GM18498 (cell line): ENCODE data around the gene PRAMEF20.
"Not testable (repeated sequence)": the region's sequence is repeated elsewhere in the genome, so short reads cannot be mapped to it uniquely, and the experiment has no call there.

Source experiments
- ATAC-seq: cut with Tn5 transposase; IDR thresholded peaks from one replicate; pipeline ENCODE4 v1.9.1; 2021; ENCODE audit warnings: mild to moderate bottlenecking, moderate library complexity; ENCODE audit not compliant: unreplicated experiment

PRAMEF20 gene

GRCh38 chr1:13410150-13410549, at the start of gene PRAMEF20:
TSS of gene PRAMEF20 (plus strand) at chr1:13410450. CDS start at chr1:13416355, 5,905 bp downstream.
- not testable (repeated sequence) for ATAC-seq

GRCh38 chr1:13362364-13362763, 47.9 kb upstream of the PRAMEF20 start:
- ATAC-seq = not testable (repeated sequence)

DNA sequence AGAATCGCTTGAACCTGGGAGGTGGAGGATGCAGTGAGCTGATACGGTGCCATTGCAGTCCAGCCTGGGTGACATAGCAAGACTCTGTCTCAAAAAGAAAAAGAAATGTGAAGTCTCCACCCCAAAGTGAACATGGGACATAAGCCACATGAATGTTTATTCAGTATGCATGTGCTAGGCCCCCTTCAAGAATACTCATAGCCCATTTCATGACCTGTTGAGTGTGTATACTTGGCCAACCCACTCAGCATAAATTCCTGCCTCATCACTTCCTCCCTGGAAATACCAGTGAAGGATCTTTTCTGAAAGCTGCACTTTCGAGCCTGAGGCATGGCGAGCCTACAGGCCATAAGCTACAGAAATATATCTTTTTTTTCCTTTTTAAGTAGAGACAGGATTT, 45.3 kb upstream of the PRAMEF20 start:
- ATAC-seq = not testable (repeated sequence)

GRCh38 chr1:13366536-13366935, 43.7 kb upstream of the PRAMEF20 start:
- ATAC-seq = not testable (repeated sequence)

DNA sequence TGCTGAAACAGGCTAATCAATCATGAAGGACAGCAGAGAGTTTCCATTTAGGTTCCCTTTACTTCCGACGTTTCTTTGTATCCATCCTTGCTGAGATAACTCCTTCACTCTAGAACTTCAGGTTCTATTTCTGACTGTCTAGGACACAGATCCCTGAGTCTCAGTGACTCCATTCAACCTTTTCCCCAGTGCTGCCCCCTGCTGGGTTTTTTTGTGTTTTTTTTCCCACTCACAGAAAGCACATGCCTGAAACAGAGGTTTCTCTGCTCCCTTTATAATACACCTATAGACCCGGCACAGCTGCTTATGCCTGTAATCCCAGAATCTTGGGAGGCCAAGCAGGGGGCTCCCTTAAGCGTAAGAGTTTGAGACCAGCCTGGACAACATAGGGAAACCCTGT, 41.7 kb upstream of the PRAMEF20 start:
- not testable (repeated sequence) for ATAC-seq

GRCh38 chr1:13378983-13379382, 31.3 kb upstream of the PRAMEF20 start:
- ATAC-seq = not testable (repeated sequence)

DNA sequence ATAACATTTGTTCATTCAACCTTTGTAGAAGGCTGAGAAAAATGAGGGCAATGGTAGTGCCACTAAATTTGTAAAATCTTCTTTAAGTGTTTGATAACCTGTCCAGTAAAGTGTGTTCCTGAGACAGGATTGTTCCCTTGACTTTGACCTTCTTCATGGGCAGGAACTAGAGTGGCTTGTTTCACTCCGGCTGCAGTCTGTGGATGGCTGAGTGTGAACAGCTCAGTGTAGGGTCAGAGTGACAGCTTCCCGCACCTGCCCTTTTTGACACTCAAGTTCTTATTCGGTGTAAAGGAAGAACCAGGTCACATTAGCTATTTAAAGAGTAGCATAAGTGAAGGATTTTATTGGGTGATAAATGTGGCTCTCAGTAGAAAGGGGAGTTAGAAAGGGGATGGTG, 29.9 kb upstream of the PRAMEF20 start:
- ATAC-seq = not testable (repeated sequence)

GRCh38 chr1:13389332-13389731, 20.9 kb upstream of the PRAMEF20 start, which contains the start of gene PRAMEF17:
TSS of gene PRAMEF17 (plus strand) at chr1:13389632. CDS start at chr1:13389658, 26 bp downstream.
- not testable (repeated sequence) for ATAC-seq

- ATAC-seq = not testable (repeated sequence)
These were observed 17.2 kb upstream of the PRAMEF20 start for GRCh38 chr1:13393004-13393403.

GRCh38 chr1:13394761-13395160, 15.5 kb upstream of the PRAMEF20 start:
- ATAC-seq = not testable (repeated sequence)

DNA sequence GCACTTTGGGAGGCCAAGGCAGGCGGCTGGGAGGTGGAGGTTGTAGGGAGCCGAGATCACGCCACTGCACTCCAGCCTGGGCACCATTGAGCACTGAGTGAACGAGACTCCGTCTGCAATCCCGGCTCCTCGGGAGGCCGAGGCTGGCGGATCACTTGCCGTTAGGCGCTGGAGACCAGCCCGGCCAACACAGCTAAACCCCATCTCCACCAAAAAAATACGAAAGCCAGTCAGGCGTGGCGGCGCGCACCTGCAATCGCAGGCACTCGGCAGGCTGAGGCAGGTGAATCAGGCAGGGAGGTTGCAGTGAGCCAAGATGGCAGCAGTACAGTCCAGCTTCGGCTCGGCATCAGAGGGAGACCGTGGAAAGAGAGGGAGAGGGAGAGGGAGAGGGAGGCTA, 14.9 kb upstream of the PRAMEF20 start:
- not testable (repeated sequence) for ATAC-seq

GRCh38 chr1:13407811-13408210, 2.4 kb upstream of the PRAMEF20 start:
- no peak for ATAC-seq

DNA sequence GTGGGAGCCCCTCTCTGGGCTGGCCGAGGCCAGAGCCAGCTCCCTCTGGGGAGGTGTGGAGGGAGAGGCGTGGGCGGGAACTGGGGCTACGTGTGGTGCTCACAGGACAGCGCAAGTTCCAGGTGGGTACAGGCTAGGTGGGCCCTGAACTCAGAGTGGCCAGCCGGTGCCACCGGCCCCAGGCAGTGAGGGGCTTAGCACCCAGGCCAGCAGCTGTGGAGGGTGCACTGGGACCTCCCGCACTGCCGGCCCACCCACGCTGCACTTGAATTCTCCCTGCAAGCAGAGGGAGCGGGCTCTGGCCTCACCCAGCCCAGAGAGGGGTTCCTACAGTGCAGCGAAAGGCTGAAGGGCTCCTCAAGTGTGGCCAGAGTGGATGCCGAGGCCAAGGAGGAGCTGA, 20.2 kb downstream of the PRAMEF20 start:
- no peak for ATAC-seq

- ATAC-seq = no peak
These were observed 22.0 kb downstream of the PRAMEF20 start for GRCh38 chr1:13432251-13432650.

- ATAC-seq = not testable (repeated sequence)
These were observed 23.6 kb downstream of the PRAMEF20 start for GRCh38 chr1:13433694-13434358.

- ATAC-seq = no peak
These were observed 25.2 kb downstream of the PRAMEF20 start for GRCh38 chr1:13435458-13435857.

DNA sequence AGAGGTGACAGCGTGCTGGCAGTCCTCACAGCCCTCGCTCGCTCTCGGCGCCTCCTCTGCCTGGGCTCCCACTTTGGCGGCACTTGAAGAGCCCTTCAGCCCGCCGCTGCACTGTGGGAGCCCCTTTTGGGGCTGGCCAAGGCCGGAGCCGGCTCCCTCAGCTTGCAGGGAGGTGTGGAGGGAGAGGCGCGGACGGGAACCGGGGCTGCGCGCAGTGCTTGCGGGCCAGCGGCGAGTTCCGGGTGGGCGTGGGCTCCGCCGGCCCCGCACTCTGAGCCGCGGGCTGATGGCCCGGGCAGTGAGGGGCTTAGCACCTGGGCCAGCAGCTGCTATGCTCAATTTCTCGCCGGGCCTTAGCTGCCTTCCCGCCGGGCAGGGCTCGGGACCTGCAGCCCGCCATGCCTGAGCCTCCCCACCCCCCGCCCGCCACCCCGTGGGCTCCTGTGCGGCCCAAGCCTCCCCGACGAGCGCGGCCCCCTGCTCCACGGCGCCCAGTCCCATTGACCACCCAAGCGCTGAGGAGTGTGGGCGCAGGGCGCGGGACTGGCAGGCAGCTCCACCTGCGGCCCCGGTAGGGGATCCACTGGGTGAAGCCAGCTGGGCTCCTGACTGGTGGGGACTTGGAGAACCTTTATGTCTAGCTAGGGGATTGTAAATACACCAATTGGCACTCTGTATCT, 29.0 kb downstream of the PRAMEF20 start:
- ATAC-seq = not testable (repeated sequence)

DNA sequence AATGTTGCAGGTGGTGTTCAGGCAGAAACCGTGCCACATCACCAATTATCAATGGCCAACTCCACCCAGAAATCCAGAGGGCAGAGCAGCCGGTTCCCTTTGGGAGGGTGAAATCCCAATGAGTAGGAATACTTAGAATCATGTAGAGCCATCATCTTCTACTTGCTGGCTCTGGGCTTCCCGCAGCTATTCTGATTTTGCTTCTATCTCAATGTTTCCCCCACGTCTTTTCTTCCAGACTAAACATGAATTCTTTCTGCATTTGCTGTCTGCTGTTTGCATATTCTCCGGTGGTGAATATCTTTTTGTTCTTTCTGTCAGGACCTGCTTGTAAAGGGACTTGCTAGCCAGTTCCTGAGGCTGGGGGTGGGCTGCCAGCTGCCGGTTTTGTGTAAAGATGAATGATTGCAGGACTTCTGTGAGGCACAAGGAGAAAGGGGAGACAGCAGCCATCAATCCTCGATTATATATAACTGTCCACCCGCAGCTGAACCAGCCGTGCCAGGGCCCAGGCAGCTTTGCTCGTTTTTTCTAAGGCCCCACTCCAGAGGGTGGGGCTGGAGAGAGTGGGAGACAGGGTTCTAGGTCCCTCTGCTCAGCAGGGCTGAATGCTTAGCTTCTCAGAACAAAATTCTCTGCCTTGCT, 33.2 kb downstream of the PRAMEF20 start:
- no peak for ATAC-seq

- no peak for ATAC-seq
These were observed 40.0 kb downstream of the PRAMEF20 start for GRCh38 chr1:13450204-13450603.

DNA sequence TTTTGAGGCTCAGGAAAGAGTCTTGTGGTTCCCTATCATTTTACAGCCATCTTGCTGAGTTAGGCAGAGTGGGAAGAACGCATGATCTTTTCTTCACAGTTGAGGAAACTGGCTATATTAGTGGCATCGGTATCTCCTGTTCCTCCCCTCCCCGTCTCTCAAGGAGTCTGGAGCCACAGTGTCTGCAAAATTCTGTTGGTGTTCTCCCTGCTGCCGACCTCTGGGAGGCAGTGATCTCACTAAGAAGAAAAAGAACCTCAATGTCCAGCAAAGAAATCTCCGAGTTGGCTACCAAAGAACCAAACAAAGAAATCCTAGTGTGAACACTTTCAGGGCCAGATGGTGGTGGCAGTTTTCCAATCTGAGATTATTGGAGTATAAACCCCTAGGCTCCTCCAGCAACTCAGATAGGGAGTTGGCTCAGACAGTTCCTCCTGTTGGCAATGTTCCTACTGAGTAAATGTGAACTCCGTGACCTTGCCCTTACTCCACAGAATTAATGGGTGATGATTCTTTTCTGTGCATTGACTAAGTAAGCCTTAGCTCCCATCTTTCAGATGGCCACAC, 41.2 kb downstream of the PRAMEF20 start:
- ATAC-seq = no peak

DNA sequence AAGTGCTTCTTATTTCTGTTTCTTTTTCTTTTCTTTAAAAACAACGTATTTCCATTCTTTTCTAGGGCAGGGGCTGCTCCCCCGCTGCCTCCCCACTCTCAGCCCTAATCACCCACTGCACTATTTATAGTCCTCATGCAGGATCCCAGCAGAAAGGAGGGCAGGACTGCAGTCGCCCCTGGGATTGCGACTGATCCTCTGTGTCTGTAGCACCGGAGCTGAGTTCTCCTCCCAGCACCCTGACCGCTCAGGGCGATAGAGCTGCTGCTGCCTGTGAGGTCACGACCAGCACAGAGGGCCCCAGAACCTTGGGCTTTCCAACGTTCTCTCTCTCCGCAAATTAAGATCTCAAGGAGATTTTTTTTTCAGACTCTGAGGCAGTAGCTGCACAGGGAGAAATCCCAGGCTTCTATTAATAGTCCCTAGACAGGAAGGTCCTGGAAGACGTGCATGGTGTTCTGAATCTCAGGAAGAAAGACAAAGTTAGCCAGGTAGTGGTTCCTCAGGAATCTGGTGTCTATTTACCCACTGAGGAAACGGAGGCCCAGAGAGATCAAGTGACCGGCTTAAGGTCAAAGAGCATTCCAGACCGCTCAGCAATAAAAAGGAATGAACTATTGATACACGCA, 46.8 kb downstream of the PRAMEF20 start:
- no peak for ATAC-seq
